OCI-LY1 (cell line): ENCODE data around the gene SRPRB.

Experiments
- H2AFZ ChIP-seq: fragments of 200-600 bp; sonication (generic), shearing (Covaris generic); 2 replicates; pipeline ENCODE4 v1.6.0; 2014; ENCODE audit warnings: antibody characterized with exemption, mild to moderate bottlenecking, low read length
- H3F3A ChIP-seq: fragments of 200-600 bp; sonication (generic), shearing (Covaris generic); 2 replicates; pipeline ENCODE4 v1.6.0; 2014; ENCODE audit warnings: mild to moderate bottlenecking, antibody characterized with exemption, low read length, moderate library complexity; ENCODE audit not compliant: insufficient read depth
- H3K27ac ChIP-seq: fragments of 200-600 bp; sonication (generic); 2 replicates; pipeline ENCODE4 v1.5.1; 2014; ENCODE audit warnings: low read length, mixed run types, mild to moderate bottlenecking, low read depth; ENCODE audit not compliant: poor library complexity, severe bottlenecking
- H3K27me3 ChIP-seq: fragments of 200-600 bp; sonication (generic); 2 replicates; pipeline ENCODE4 v1.6.0; 2014; ENCODE audit warnings: antibody characterized with exemption, mild to moderate bottlenecking, low read length, moderate library complexity; ENCODE audit not compliant: insufficient read depth
- H3K36me3 ChIP-seq: fragments of 200-600 bp; sonication (generic); 2 replicates; pipeline ENCODE4 v1.6.1; 2014; ENCODE audit warnings: mild to moderate bottlenecking, antibody characterized with exemption, low read length, moderate library complexity, mixed read lengths; ENCODE audit not compliant: insufficient read depth
- H3K4me1 ChIP-seq: fragments of 200-600 bp; sonication (generic); 2 replicates; pipeline ENCODE4 v1.5.1; 2014; ENCODE audit warnings: mild to moderate bottlenecking, low read length, moderate library complexity; ENCODE audit not compliant: insufficient read depth, severe bottlenecking
- H3K4me2 ChIP-seq: fragments of 200-600 bp; sonication (generic), shearing (Covaris generic); 2 replicates; pipeline ENCODE4 v1.6.1; 2014; ENCODE audit warnings: low read length
- H3K4me3 ChIP-seq: fragments of 200-600 bp; sonication (generic); 2 replicates; pipeline ENCODE4 v1.5.1; 2014; ENCODE audit warnings: low read length, low read depth, mild to moderate bottlenecking, mixed read lengths; ENCODE audit not compliant: poor library complexity, severe bottlenecking
- H3K79me2 ChIP-seq: fragments of 200-600 bp; shearing (Covaris generic); 2 replicates; pipeline ENCODE4 v1.6.1; 2016; ENCODE audit warnings: mixed run types, low read length, mixed read lengths; ENCODE audit not compliant: insufficient read depth
- H3K9ac ChIP-seq: fragments of 200-600 bp; sonication (generic), shearing (Covaris generic); 2 replicates; pipeline ENCODE4 v1.6.1; 2014; ENCODE audit warnings: mild to moderate bottlenecking, low read length, mixed read lengths
- H3K9me2 ChIP-seq: fragments of 200-600 bp; sonication (generic), shearing (Covaris generic); 2 replicates; pipeline ENCODE4 v1.6.1; 2014; ENCODE audit warnings: low read depth, mild to moderate bottlenecking, low read length, mixed read lengths
- H3K9me3 ChIP-seq: fragments of 200-600 bp; shearing (Covaris generic); 2 replicates; pipeline ENCODE4 v1.6.1; 2014; ENCODE audit warnings: low read length, mixed read lengths
- H4K20me1 ChIP-seq: fragments of 200-600 bp; sonication (generic), shearing (Covaris generic); 2 replicates; pipeline ENCODE4 v1.6.0; 2016; ENCODE audit warnings: mild to moderate bottlenecking, low read length; ENCODE audit not compliant: insufficient read depth
- CTCF ChIP-seq: fragments of 200-600 bp; sonication (generic), shearing (Covaris generic); IDR thresholded peaks from 2 replicates; pipeline ENCODE4 v1.5.1; 2017; ENCODE audit warnings: mild to moderate bottlenecking, antibody characterized with exemption, low read length, moderate library complexity, mixed read lengths
- EZH2 ChIP-seq: fragments of 200-600 bp; sonication (generic), shearing (Covaris generic); IDR thresholded peaks from 2 replicates; pipeline ENCODE4 v1.8.0; 2017; ENCODE audit warnings: borderline replicate concordance, mixed run types, mild to moderate bottlenecking, antibody characterized with exemption, low read length, moderate library complexity, mixed read lengths

SRPRB gene

GRCh38 chr3:133763797-133764683 lies 41.6 kb upstream of the SRPRB start:
- Histone ChIP-seq H4K20me1 (no peaks in the 10 kb centered on the region), H3K4me1 (no peaks in the 10 kb centered on the region), H2AFZ (no peak overlapping the region)

GRCh38 chr3:133765256-133765655 lies 40.4 kb upstream of the SRPRB start:
- TF ChIP-seq EZH2 = no peak
- TF ChIP-seq CTCF = no peak
- Histone ChIP-seq H3F3A (no peaks in the 10 kb centered on the region), H3K9me2 (no peaks in the 10 kb centered on the region), H2AFZ (no peak overlapping the region), H3K27me3 (no peaks in the 10 kb centered on the region), H4K20me1 (no peaks in the 10 kb centered on the region), H3K36me3 (no peaks in the 10 kb centered on the region), H3K4me3 (no peak overlapping the region), H3K9me3 (no peaks in the 10 kb centered on the region), H3K4me1 (no peaks in the 10 kb centered on the region), H3K79me2 (no peaks in the 10 kb centered on the region), H3K4me2 (no peak overlapping the region), H3K27ac (no peak overlapping the region), H3K9ac (no peak overlapping the region)

More at GRCh38 chr3:133763797-133764683, 41.6 kb upstream of the SRPRB start:
- Histone ChIP-seq H3K27ac (no peak overlapping the region), H3K27me3 (no peaks in the 10 kb centered on the region), H3K4me2 (no peak overlapping the region), H3K36me3 (no peaks in the 10 kb centered on the region), H3F3A (no peaks in the 10 kb centered on the region), H3K4me3 (no peak overlapping the region), H3K9ac (no peak overlapping the region), H3K9me3 (no peaks in the 10 kb centered on the region), H3K79me2 (no peaks in the 10 kb centered on the region), H3K9me2 (no peaks in the 10 kb centered on the region)
- TF ChIP-seq CTCF = no peak
- TF ChIP-seq EZH2 = no peak

- H3K27me3 ChIP-seq = no peaks in the 10 kb centered on the region
- H3K9ac ChIP-seq = no peak overlapping the region
- no peaks in the 10 kb centered on the region for H3K36me3 ChIP-seq
- no peaks in the 10 kb centered on the region for H3K9me2 ChIP-seq
- H3K4me1 ChIP-seq = no peaks in the 10 kb centered on the region
- TF ChIP-seq CTCF = no peak
- no peak for TF ChIP-seq EZH2
- H3K79me2 ChIP-seq = no peaks in the 10 kb centered on the region
- no peak overlapping the region for H2AFZ ChIP-seq
- H3F3A ChIP-seq = no peaks in the 10 kb centered on the region
- no peak overlapping the region for H3K4me3 ChIP-seq
- H3K27ac ChIP-seq = no peak overlapping the region
- H4K20me1 ChIP-seq = no peaks in the 10 kb centered on the region
- H3K4me2 ChIP-seq = no peak overlapping the region
- no peaks in the 10 kb centered on the region for H3K9me3 ChIP-seq
Observed at GRCh38 chr3:133767607-133768006, 38.0 kb upstream of the SRPRB start.
